ENCODE data around the gene SRPRA.
"Not testable (repeated sequence)": the region's sequence is repeated elsewhere in the genome, so short reads cannot be mapped to it uniquely, and the experiment has no call there.

GRCh38 chr11:126308771-126309170, 40.1 kb upstream of the SRPRA start:
- not testable (repeated sequence) for TF ChIP-seq CTCF, POLR2A (IDR thresholded peaks at IDR 0.05)
